ENCODE data around the gene SLC2A9. TPM values are rescaled to one million over a fixed set of nuclear protein-coding genes. Genes with fewer than 3 reads are reported as not detected.

The SLC2A9 gene
- total and polyA plus RNA-seq, 2 of the 13 experiments (the other 11 are each of a cell fraction or from before 2014, with no cell fraction given), result 36.2 to 42.3 TPM

- DNase-seq (ENCODE audit: low spot score) (no peak), ATAC-seq (no peak), FAIRE-seq (no peak)
- Histone ChIP-seq H3K4me3 (replicated peaks in 1 of 3; ENCODE audit: insufficient read depth in 1 of 3, low read depth in 2 of 3, low read length in 3 of 3) (no peak overlapping the region), H4K20me1 (ENCODE audit: insufficient read depth, low read length) (0 out of 2 replicates have a peak, but pooled peaks cover 4% of the 10 kb centered on the region), H3K27ac (ENCODE audit: extremely low read length, insufficient read depth, low read length) (no peak overlapping the region), H3K9me3 (ENCODE audit: low read length) (no peaks in the 10 kb centered on the region), H3K27me3 (ENCODE audit: control insufficient read depth in 1 of 2, insufficient read depth in 2 of 2, low read length in 2 of 2) (no peaks in the 10 kb centered on the region), H2AFZ (ENCODE audit: low read length) (no peak overlapping the region), H3K4me2 (ENCODE audit: low read depth, low read length) (no peak overlapping the region), H3K79me2 (ENCODE audit: insufficient read depth, low read length) (no peaks in the 10 kb centered on the region), H3K36me3 (replicated peaks in 1 of 2; ENCODE audit: control insufficient read depth in 1 of 2, insufficient read depth in 2 of 2, low read length in 2 of 2) (peaks cover 27 to 89% of the 10 kb centered on the region in 2 experiments), H3K4me1 (ENCODE audit: insufficient read depth, low read length) (no peaks in the 10 kb centered on the region), H3K9ac (ENCODE audit: insufficient read depth, low read depth, low read length) (no peak overlapping the region)
- intact Hi-C loops (cut with micrococcal nuclease; ENCODE audit: unreplicated experiment) (no loop called here), in situ Hi-C loops (cut with HindIII; ENCODE audit: extremely low pct_ligation_motif_present, low pct_unique_long_range_greater_than_20kb) (no loop called here)
- CTCF ChIA-PET (ENCODE audit: low intra/inter-chr PET ratio, low total read pairs), result no interaction called here
- BruUV-seq (replicated peaks), result no TSS peak
- POLR2A ChIA-PET, result no interaction called here
- 90% methylated on average over 5 of the region's 5 CpGs for WGBS (ENCODE audit: low lambda C conversion rate)
- TF ChIP-seq SATB2 (CRISPR knock-in tag; IDR thresholded peaks at IDR 0.05) (no peak), ZNF331 (CRISPR knock-in tag; IDR thresholded peaks at IDR 0.05) (no peak), ZNF276 (CRISPR knock-in tag; IDR thresholded peaks at IDR 0.05; ENCODE audit: low read depth) (no peak), ZKSCAN8 (CRISPR knock-in tag; IDR thresholded peaks at IDR 0.05; ENCODE audit: borderline replicate concordance) (no peak), CHD4 (IDR thresholded peaks at IDR 0.05; ENCODE audit: borderline replicate concordance, low read length) (no peak), ZNF614 (CRISPR knock-in tag; IDR thresholded peaks at IDR 0.05; ENCODE audit: borderline replicate concordance) (no peak)
Observed at GRCh38 chr4:9938933-9939332, 82.4 kb downstream of the SLC2A9 start.

- Histone ChIP-seq H3K4me3 (replicated peaks in 1 of 3; ENCODE audit: insufficient read depth in 1 of 3, low read depth in 2 of 3, low read length in 3 of 3) (no peak overlapping the region), H3K9me3 (ENCODE audit: low read length) (no peaks in the 10 kb centered on the region), H3K79me2 (ENCODE audit: insufficient read depth, low read length) (no peaks in the 10 kb centered on the region), H3K9ac (ENCODE audit: insufficient read depth, low read depth, low read length) (no peak overlapping the region), H3K4me1 (ENCODE audit: insufficient read depth, low read length) (no peaks in the 10 kb centered on the region), H3K27ac (ENCODE audit: extremely low read length, insufficient read depth, low read length) (no peak overlapping the region), H2AFZ (ENCODE audit: low read length) (no peak overlapping the region), H3K4me2 (ENCODE audit: low read depth, low read length) (no peak overlapping the region), H4K20me1 (ENCODE audit: insufficient read depth, low read length) (no peaks in the 10 kb centered on the region), H3K36me3 (replicated peaks in 1 of 2; ENCODE audit: control insufficient read depth in 1 of 2, insufficient read depth in 2 of 2, low read length in 2 of 2) (peaks cover 33 to 93% of the 10 kb centered on the region in 2 experiments), H3K27me3 (ENCODE audit: control insufficient read depth in 1 of 2, insufficient read depth in 2 of 2, low read length in 2 of 2) (no peaks in the 10 kb centered on the region)
- intact Hi-C loops (cut with micrococcal nuclease; ENCODE audit: unreplicated experiment), result loop anchor here (2.0 kb wide), 1 partner anchor 60 kb away; no protein-coding TSS in a partner anchor
- POLR2A ChIA-PET, result no interaction called here
- in situ Hi-C loops (cut with HindIII; ENCODE audit: extremely low pct_ligation_motif_present, low pct_unique_long_range_greater_than_20kb), result no loop called here
- no TSS peak for BruUV-seq (replicated peaks)
- FAIRE-seq, result no peak
- 94% methylated on average over 6 of the region's 6 CpGs for WGBS (ENCODE audit: low lambda C conversion rate)
- ATAC-seq, result no peak
- no peak for DNase-seq (ENCODE audit: low spot score)
- CTCF ChIA-PET (ENCODE audit: low intra/inter-chr PET ratio, low total read pairs), result no interaction called here
- no peak for TF ChIP-seq ZNF160 (CRISPR knock-in tag; IDR thresholded peaks at IDR 0.05)
- no peak for TF ChIP-seq PBX2 (CRISPR knock-in tag; IDR thresholded peaks at IDR 0.05)
- TF ChIP-seq ZNF563 (CRISPR knock-in tag; IDR thresholded peaks at IDR 0.05), result no peak
- TF ChIP-seq YEATS4 (CRISPR knock-in tag; IDR thresholded peaks at IDR 0.05; ENCODE audit: borderline replicate concordance), result no peak
- no peak for TF ChIP-seq CEBPG (CRISPR knock-in tag; IDR thresholded peaks at IDR 0.05)
- no peak for TF ChIP-seq BCL3 (CRISPR knock-in tag; IDR thresholded peaks at IDR 0.05)
- no peak for TF ChIP-seq SNRNP70 (IDR thresholded peaks at IDR 0.05; ENCODE audit: low read depth, low read length)
- TF ChIP-seq NAIF1 (CRISPR knock-in tag; IDR thresholded peaks at IDR 0.05; ENCODE audit: borderline replicate concordance), result no peak
- no peak for TF ChIP-seq CHD2 (IDR thresholded peaks at IDR 0.05; ENCODE audit: low read depth, low read length)
Observed at GRCh38 chr4:9937078-9937477, 84.2 kb downstream of the SLC2A9 start.

Measured in HepG2 (cell line).